ENCODE results near the gene SLC43A1.

The SLC43A1 gene

GRCh38 chr11:57512646-57513451, 2.7 kb downstream of the SLC43A1 start:
- peaks cover 4 to 29% (median 25%) of the 10 kb centered on the region in 5 donors for H3K4me1 ChIP-seq (ENCODE audit: control insufficient read depth in 5 of 5, insufficient read depth in 5 of 5, low read length in 5 of 5)
- H3K27ac ChIP-seq (ENCODE audit: low read depth, low read length): no peak overlapping the region
- peaks cover 0 to 3% (median 0%) of the 10 kb centered on the region in 5 donors for H3K36me3 ChIP-seq (ENCODE audit: control insufficient read depth in 5 of 5, insufficient read depth in 5 of 5, low read length in 5 of 5)
- no peak overlapping the region for H3K4me3 ChIP-seq (ENCODE audit: low read depth in 1 of 5, low read length in 5 of 5)
- H3K9ac ChIP-seq (ENCODE audit: low read length in 5 of 5): no peak overlapping the region
- no peaks in the 10 kb centered on the region for H3K9me3 ChIP-seq (ENCODE audit: control insufficient read depth in 5 of 5, low read length in 5 of 5)
- H3K27me3 ChIP-seq (ENCODE audit: control insufficient read depth in 5 of 5, insufficient read depth in 4 of 5, low read length in 5 of 5): no peaks in the 10 kb centered on the region

DNA sequence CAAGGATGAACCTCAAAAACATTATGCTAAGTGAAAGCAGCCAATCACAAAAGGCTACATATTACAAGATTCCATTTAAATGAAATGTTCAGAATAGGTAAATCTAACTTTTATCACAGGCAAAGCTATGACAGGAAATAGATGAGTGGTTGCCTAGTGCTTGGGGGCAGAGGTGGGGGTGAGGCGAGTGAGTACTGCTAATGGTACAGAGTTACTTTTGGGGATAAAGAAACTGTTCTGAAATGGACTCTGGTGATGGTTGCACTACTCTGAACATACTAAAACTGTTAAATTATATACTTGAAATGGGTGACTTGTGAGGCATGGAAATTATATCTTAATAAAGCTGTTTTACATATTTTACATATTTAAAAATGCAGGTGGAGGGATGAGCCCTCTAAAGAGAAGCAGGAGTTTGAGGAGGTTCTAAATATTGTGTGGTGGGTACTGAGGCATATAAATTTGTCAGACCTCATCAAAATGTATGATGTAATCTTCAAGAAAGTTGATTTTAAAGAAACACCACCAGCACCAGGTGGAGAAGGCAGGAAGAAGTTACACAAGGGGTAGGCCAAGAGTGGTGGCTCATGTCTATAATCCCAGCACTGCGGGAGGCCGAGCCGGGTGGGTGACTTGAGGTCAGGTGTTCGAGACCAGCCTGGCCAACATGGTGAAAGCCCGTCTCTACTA, 3.6 kb downstream of the SLC43A1 start:
- H3K36me3 ChIP-seq (ENCODE audit: control insufficient read depth in 5 of 5, insufficient read depth in 5 of 5, low read length in 5 of 5): peaks cover 0 to 3% (median 0%) of the 10 kb centered on the region in 5 donors
- H3K4me3 ChIP-seq (ENCODE audit: low read depth in 1 of 5, low read length in 5 of 5): no peak overlapping the region
- H3K27ac ChIP-seq (ENCODE audit: low read depth, low read length): no peak overlapping the region
- H3K9ac ChIP-seq (ENCODE audit: low read length in 5 of 5): no peak overlapping the region
- peaks cover 4 to 29% (median 25%) of the 10 kb centered on the region in 5 donors for H3K4me1 ChIP-seq (ENCODE audit: control insufficient read depth in 5 of 5, insufficient read depth in 5 of 5, low read length in 5 of 5)
- H3K27me3 ChIP-seq (ENCODE audit: control insufficient read depth in 5 of 5, insufficient read depth in 4 of 5, low read length in 5 of 5): no peaks in the 10 kb centered on the region
- no peaks in the 10 kb centered on the region for H3K9me3 ChIP-seq (ENCODE audit: control insufficient read depth in 5 of 5, low read length in 5 of 5)

- Histone ChIP-seq H3K27me3 (ENCODE audit: control insufficient read depth in 5 of 5, insufficient read depth in 4 of 5, low read length in 5 of 5) (no peaks in the 10 kb centered on the region), H3K9ac (ENCODE audit: low read length in 5 of 5) (no peak overlapping the region), H3K4me1 (ENCODE audit: control insufficient read depth in 5 of 5, insufficient read depth in 5 of 5, low read length in 5 of 5) (peaks cover 0 to 1% (median under 1%) of the 10 kb centered on the region in 5 donors), H3K36me3 (ENCODE audit: control insufficient read depth in 5 of 5, insufficient read depth in 5 of 5, low read length in 5 of 5) (peaks cover 0 to 3% (median 3%) of the 10 kb centered on the region in 5 donors), H3K27ac (ENCODE audit: low read depth, low read length) (no peak overlapping the region), H3K9me3 (ENCODE audit: control insufficient read depth in 5 of 5, low read length in 5 of 5) (no peaks in the 10 kb centered on the region), H3K4me3 (ENCODE audit: low read depth in 1 of 5, low read length in 5 of 5) (no peak overlapping the region)
These were observed 6.9 kb downstream of the SLC43A1 start for GRCh38 chr11:57508341-57509170.

DNA sequence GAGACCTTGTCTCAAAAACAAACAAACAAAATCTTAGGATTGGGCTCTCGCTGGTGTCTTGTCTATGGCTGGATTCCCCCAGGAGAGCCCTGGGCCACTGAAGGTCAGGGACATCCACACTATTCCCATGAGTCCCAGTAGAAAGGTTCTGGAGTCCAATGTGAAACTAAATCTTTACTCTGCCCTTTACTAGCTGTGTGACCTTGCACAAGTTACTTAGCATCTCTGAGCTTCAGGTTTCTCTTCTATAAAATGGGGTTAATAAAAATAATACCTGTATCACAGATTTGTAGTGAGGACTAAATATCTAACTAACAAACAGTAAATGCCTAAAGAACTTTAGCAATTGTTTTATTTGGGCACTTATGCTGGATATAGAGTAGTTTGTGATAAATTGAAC, 9.0 kb downstream of the SLC43A1 start:
- Histone ChIP-seq H3K9me3 (ENCODE audit: control insufficient read depth in 5 of 5, low read length in 5 of 5) (no peaks in the 10 kb centered on the region), H3K4me1 (ENCODE audit: control insufficient read depth in 5 of 5, insufficient read depth in 5 of 5, low read length in 5 of 5) (peaks cover 0 to 9% (median 0%) of the 10 kb centered on the region in 5 donors), H3K27me3 (ENCODE audit: control insufficient read depth in 5 of 5, insufficient read depth in 4 of 5, low read length in 5 of 5) (no peaks in the 10 kb centered on the region), H3K9ac (ENCODE audit: low read length in 5 of 5) (no peak overlapping the region), H3K36me3 (ENCODE audit: control insufficient read depth in 5 of 5, insufficient read depth in 5 of 5, low read length in 5 of 5) (peaks cover 0 to 3% (median 0%) of the 10 kb centered on the region in 5 donors), H3K4me3 (ENCODE audit: low read depth in 1 of 5, low read length in 5 of 5) (no peak overlapping the region), H3K27ac (ENCODE audit: low read depth, low read length) (no peak overlapping the region)

GRCh38 chr11:57504511-57504910, 11.0 kb downstream of the SLC43A1 start:
- Histone ChIP-seq H3K4me3 (ENCODE audit: low read depth in 1 of 5, low read length in 5 of 5) (no peak overlapping the region), H3K27ac (ENCODE audit: low read depth, low read length) (no peak overlapping the region), H3K9me3 (ENCODE audit: control insufficient read depth in 5 of 5, low read length in 5 of 5) (no peaks in the 10 kb centered on the region), H3K9ac (ENCODE audit: low read length in 5 of 5) (no peak overlapping the region), H3K36me3 (ENCODE audit: control insufficient read depth in 5 of 5, insufficient read depth in 5 of 5, low read length in 5 of 5) (peaks cover 0 to 11% (median 3%) of the 10 kb centered on the region in 5 donors), H3K4me1 (ENCODE audit: control insufficient read depth in 5 of 5, insufficient read depth in 5 of 5, low read length in 5 of 5) (peaks cover 3 to 17% (median 9%) of the 10 kb centered on the region in 5 donors), H3K27me3 (ENCODE audit: control insufficient read depth in 5 of 5, insufficient read depth in 4 of 5, low read length in 5 of 5) (no peaks in the 10 kb centered on the region)

- no peaks in the 10 kb centered on the region for H3K27me3 ChIP-seq (ENCODE audit: control insufficient read depth in 5 of 5, insufficient read depth in 4 of 5, low read length in 5 of 5)
- no peak overlapping the region for H3K27ac ChIP-seq (ENCODE audit: low read depth, low read length)
- no peak overlapping the region for H3K4me3 ChIP-seq (ENCODE audit: low read depth in 1 of 5, low read length in 5 of 5)
- no peaks in the 10 kb centered on the region for H3K9me3 ChIP-seq (ENCODE audit: control insufficient read depth in 5 of 5, low read length in 5 of 5)
- H3K4me1 ChIP-seq (ENCODE audit: control insufficient read depth in 5 of 5, insufficient read depth in 5 of 5, low read length in 5 of 5): peaks cover 3 to 30% (median 19%) of the 10 kb centered on the region in 5 donors
- H3K9ac ChIP-seq (ENCODE audit: low read length in 5 of 5): no peak overlapping the region
- H3K36me3 ChIP-seq (ENCODE audit: control insufficient read depth in 5 of 5, insufficient read depth in 5 of 5, low read length in 5 of 5): peaks cover 0 to 11% (median 3%) of the 10 kb centered on the region in 5 donors
These were observed 12.6 kb downstream of the SLC43A1 start for GRCh38 chr11:57502870-57503269.

- peaks cover 0 to 15% (median 3%) of the 10 kb centered on the region in 5 donors for H3K36me3 ChIP-seq (ENCODE audit: control insufficient read depth in 5 of 5, insufficient read depth in 5 of 5, low read length in 5 of 5)
- H3K27me3 ChIP-seq (ENCODE audit: control insufficient read depth in 5 of 5, insufficient read depth in 4 of 5, low read length in 5 of 5): no peaks in the 10 kb centered on the region
- H3K4me3 ChIP-seq (ENCODE audit: low read depth in 1 of 5, low read length in 5 of 5): no peak overlapping the region
- H3K4me1 ChIP-seq (ENCODE audit: control insufficient read depth in 5 of 5, insufficient read depth in 5 of 5, low read length in 5 of 5): peaks cover 3 to 30% (median 19%) of the 10 kb centered on the region in 5 donors
- no peak overlapping the region for H3K9ac ChIP-seq (ENCODE audit: low read length in 5 of 5)
- H3K9me3 ChIP-seq (ENCODE audit: control insufficient read depth in 5 of 5, low read length in 5 of 5): no peaks in the 10 kb centered on the region
- H3K27ac ChIP-seq (ENCODE audit: low read depth, low read length): no peak overlapping the region
These were observed 13.1 kb downstream of the SLC43A1 start for GRCh38 chr11:57502376-57502775.

DNA sequence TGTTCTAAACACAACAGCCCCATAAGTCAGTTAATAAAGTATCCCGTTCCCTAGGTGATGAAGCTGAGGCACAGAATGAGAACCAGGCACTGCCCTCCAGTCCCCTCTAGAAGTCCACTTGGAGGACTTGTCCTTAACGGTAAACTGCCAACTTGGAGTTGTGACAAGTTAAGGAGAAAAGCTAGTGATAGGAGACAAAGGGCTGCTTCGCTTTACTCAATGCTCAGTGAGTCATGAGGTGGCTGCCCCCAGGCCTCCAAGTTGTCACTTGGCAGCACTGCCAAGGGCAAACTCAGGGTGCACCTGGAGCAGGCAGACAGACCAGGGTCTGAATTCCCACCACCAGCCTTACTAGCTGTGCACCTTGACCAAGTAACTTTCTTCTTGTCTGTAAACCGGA, 13.5 kb downstream of the SLC43A1 start:
- H3K4me3 ChIP-seq (ENCODE audit: low read depth in 1 of 5, low read length in 5 of 5): no peak overlapping the region
- H3K4me1 ChIP-seq (ENCODE audit: control insufficient read depth in 5 of 5, insufficient read depth in 5 of 5, low read length in 5 of 5): peaks cover 3 to 30% (median 19%) of the 10 kb centered on the region in 5 donors
- no peaks in the 10 kb centered on the region for H3K9me3 ChIP-seq (ENCODE audit: control insufficient read depth in 5 of 5, low read length in 5 of 5)
- no peak overlapping the region for H3K27ac ChIP-seq (ENCODE audit: low read depth, low read length)
- peaks cover 0 to 19% (median 3%) of the 10 kb centered on the region in 5 donors for H3K36me3 ChIP-seq (ENCODE audit: control insufficient read depth in 5 of 5, insufficient read depth in 5 of 5, low read length in 5 of 5)
- no peaks in the 10 kb centered on the region for H3K27me3 ChIP-seq (ENCODE audit: control insufficient read depth in 5 of 5, insufficient read depth in 4 of 5, low read length in 5 of 5)
- H3K9ac ChIP-seq (ENCODE audit: low read length in 5 of 5): no peak overlapping the region

GRCh38 chr11:57500926-57501325, 14.6 kb downstream of the SLC43A1 start:
- Histone ChIP-seq H3K4me1 (ENCODE audit: control insufficient read depth in 5 of 5, insufficient read depth in 5 of 5, low read length in 5 of 5) (peaks cover 3 to 30% (median 19%) of the 10 kb centered on the region in 5 donors), H3K27ac (ENCODE audit: low read depth, low read length) (no peak overlapping the region), H3K36me3 (ENCODE audit: control insufficient read depth in 5 of 5, insufficient read depth in 5 of 5, low read length in 5 of 5) (peaks cover 0 to 23% (median 4%) of the 10 kb centered on the region in 5 donors), H3K9ac (ENCODE audit: low read length in 5 of 5) (no peak overlapping the region), H3K9me3 (ENCODE audit: control insufficient read depth in 5 of 5, low read length in 5 of 5) (no peaks in the 10 kb centered on the region), H3K4me3 (ENCODE audit: low read depth in 1 of 5, low read length in 5 of 5) (no peak overlapping the region), H3K27me3 (ENCODE audit: control insufficient read depth in 5 of 5, insufficient read depth in 4 of 5, low read length in 5 of 5) (no peaks in the 10 kb centered on the region)

All from subcutaneous abdominal adipose tissue (tissue), 5 donors.